ENCODE results near the gene MCF2L.

MCF2L gene

GRCh38 chr13:112976526-112976925, 7.5 kb downstream of the MCF2L start:
- H3K79me1 ChIP-seq (replicated peaks; ENCODE audit: low read length, poor library complexity, severe bottlenecking) = no peaks in the 10 kb centered on the region
- no peak overlapping the region for H3K14ac ChIP-seq (ENCODE audit: low read length in 2 of 2)
- H2AK5ac ChIP-seq (ENCODE audit: low read length, severe bottlenecking) = no peak overlapping the region
- H3K9ac ChIP-seq (ENCODE audit: low read length) = no peak overlapping the region
- H2AFZ ChIP-seq (ENCODE audit: low read depth, low read length) = no peak overlapping the region
- whole genome bisulfite sequencing = 91% methylated on average over 20 of the region's 20 CpGs
- H3K4ac ChIP-seq (ENCODE audit: low read depth in 1 of 2, low read length in 2 of 2) = no peak overlapping the region
- no peak for DNase-seq
- H3K9me3 ChIP-seq (ENCODE audit: control insufficient read depth, low read length) = peaks cover 10% of the 10 kb centered on the region
- H3K18ac ChIP-seq (ENCODE audit: low read depth in 1 of 2, low read length in 2 of 2) = no peak overlapping the region
- H2BK120ac ChIP-seq (ENCODE audit: low read depth, low read length) = no peak overlapping the region
- H4K91ac ChIP-seq (ENCODE audit: low read length) = no peak overlapping the region
- peaks cover 49 to 88% of the 10 kb centered on the region in 2 experiments for H3K27me3 ChIP-seq (ENCODE audit: control insufficient read depth in 1 of 2, insufficient read depth in 1 of 2, low read length in 2 of 2)
- H4K8ac ChIP-seq (ENCODE audit: low read length) = no peak overlapping the region
- H3K36me3 ChIP-seq (ENCODE audit: control insufficient read depth in 1 of 2, insufficient read depth in 2 of 2, low read depth in 1 of 2, low read length in 2 of 2) = no peaks in the 10 kb centered on the region
- no peak overlapping the region for H2BK15ac ChIP-seq (ENCODE audit: low read depth, poor library complexity, severe bottlenecking)
- H3K27ac ChIP-seq (ENCODE audit: low read length, poor library complexity, severe bottlenecking) = no peak overlapping the region
- H3K4me3 ChIP-seq (ENCODE audit: insufficient read depth in 1 of 2, low read depth in 1 of 2, low read length in 2 of 2) = no peak overlapping the region
- no peak overlapping the region for H3K4me2 ChIP-seq (ENCODE audit: low read length, poor library complexity, severe bottlenecking)
- no peaks in the 10 kb centered on the region for H3K4me1 ChIP-seq (ENCODE audit: control insufficient read depth, insufficient read depth, low read depth, low read length)
- H3K23ac ChIP-seq (ENCODE audit: low read length in 2 of 2) = no peak overlapping the region
- H2BK5ac ChIP-seq (ENCODE audit: low read depth, low read length, poor library complexity, severe bottlenecking) = no peak overlapping the region
- H2BK12ac ChIP-seq (ENCODE audit: low read length in 2 of 2) = no peak overlapping the region

DNA sequence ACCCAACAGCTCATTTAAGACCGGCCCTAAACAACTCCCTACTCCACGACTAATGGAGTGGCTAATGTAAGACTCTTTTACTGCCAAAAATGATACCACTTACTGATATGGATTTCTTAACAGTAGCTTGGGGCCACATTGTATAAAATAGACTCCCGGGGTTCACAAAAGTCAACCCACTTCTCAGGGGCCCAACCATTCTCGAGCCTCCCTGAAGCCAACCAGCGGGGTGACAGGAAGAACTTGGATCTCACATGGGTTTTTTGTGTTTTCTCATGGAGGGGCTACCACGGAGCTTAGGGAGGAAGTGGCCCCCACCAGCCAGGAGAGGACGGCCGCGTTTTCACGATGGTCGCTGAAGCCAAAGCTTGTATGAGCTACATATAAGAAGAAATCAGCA, 8.1 kb downstream of the MCF2L start:
- Histone ChIP-seq H3K27me3 (ENCODE audit: control insufficient read depth in 1 of 2, insufficient read depth in 1 of 2, low read length in 2 of 2) (peaks cover 46 to 85% of the 10 kb centered on the region in 2 experiments), H3K4me2 (ENCODE audit: low read length, poor library complexity, severe bottlenecking) (no peak overlapping the region)
- WGBS = 92% methylated on average over 11 of the region's 11 CpGs

DNA sequence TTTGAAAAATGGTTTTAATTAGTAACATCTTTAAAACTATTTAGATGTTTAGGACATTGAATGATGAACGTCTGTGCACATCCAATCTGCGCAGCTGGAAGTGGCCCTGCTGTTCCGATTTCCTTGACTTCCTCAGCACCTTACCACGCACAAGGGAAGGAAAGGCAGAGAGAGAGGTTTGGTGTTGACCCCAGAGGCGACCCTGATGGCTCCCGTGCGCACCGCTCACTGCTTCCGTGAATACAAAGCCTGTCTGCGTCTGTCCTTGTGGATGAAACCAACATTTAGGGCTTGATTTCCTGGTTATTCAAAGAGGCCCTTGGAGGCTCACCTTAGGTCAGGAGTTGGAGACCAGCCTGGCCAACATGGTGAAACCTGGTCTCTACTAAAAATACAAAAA, 8.5 kb downstream of the MCF2L start:
- Histone ChIP-seq H3K23ac (ENCODE audit: low read length in 2 of 2) (no peak overlapping the region), H3K14ac (ENCODE audit: low read length in 2 of 2) (no peak overlapping the region), H3K79me1 (replicated peaks; ENCODE audit: low read length, poor library complexity, severe bottlenecking) (no peaks in the 10 kb centered on the region), H3K18ac (ENCODE audit: low read depth in 1 of 2, low read length in 2 of 2) (no peak overlapping the region), H2AFZ (ENCODE audit: low read depth, low read length) (no peak overlapping the region), H3K9me3 (ENCODE audit: control insufficient read depth, low read length) (no peaks in the 10 kb centered on the region), H2BK5ac (ENCODE audit: low read depth, low read length, poor library complexity, severe bottlenecking) (no peak overlapping the region), H3K27ac (ENCODE audit: low read length, poor library complexity, severe bottlenecking) (no peak overlapping the region), H3K4me2 (ENCODE audit: low read length, poor library complexity, severe bottlenecking) (no peak overlapping the region), H2AK5ac (ENCODE audit: low read length, severe bottlenecking) (no peak overlapping the region), H2BK15ac (ENCODE audit: low read depth, poor library complexity, severe bottlenecking) (no peak overlapping the region), H3K27me3 (ENCODE audit: control insufficient read depth in 1 of 2, insufficient read depth in 1 of 2, low read length in 2 of 2) (peaks cover 46 to 84% of the 10 kb centered on the region in 2 experiments), H3K4me1 (ENCODE audit: control insufficient read depth, insufficient read depth, low read depth, low read length) (no peaks in the 10 kb centered on the region), H3K36me3 (ENCODE audit: control insufficient read depth in 1 of 2, insufficient read depth in 2 of 2, low read depth in 1 of 2, low read length in 2 of 2) (no peaks in the 10 kb centered on the region), H3K4me3 (ENCODE audit: insufficient read depth in 1 of 2, low read depth in 1 of 2, low read length in 2 of 2) (no peak overlapping the region), H2BK120ac (ENCODE audit: low read depth, low read length) (no peak overlapping the region), H2BK12ac (ENCODE audit: low read length in 2 of 2) (no peak overlapping the region), H4K91ac (ENCODE audit: low read length) (no peak overlapping the region), H4K8ac (ENCODE audit: low read length) (no peak overlapping the region), H3K4ac (ENCODE audit: low read depth in 1 of 2, low read length in 2 of 2) (no peak overlapping the region), H3K9ac (ENCODE audit: low read length) (no peak overlapping the region)
- DNase-seq = no peak
- WGBS = 86% methylated on average over 10 of the region's 10 CpGs

More for the DNA sequence above, 8.1 kb downstream of the MCF2L start:
- H2BK5ac ChIP-seq (ENCODE audit: low read depth, low read length, poor library complexity, severe bottlenecking) = no peak overlapping the region
- no peak overlapping the region for H2AFZ ChIP-seq (ENCODE audit: low read depth, low read length)
- H3K14ac ChIP-seq (ENCODE audit: low read length in 2 of 2) = no peak overlapping the region
- H2BK15ac ChIP-seq (ENCODE audit: low read depth, poor library complexity, severe bottlenecking) = no peak overlapping the region
- no peak overlapping the region for H4K91ac ChIP-seq (ENCODE audit: low read length)
- no peak overlapping the region for H3K27ac ChIP-seq (ENCODE audit: low read length, poor library complexity, severe bottlenecking)
- no peak overlapping the region for H4K8ac ChIP-seq (ENCODE audit: low read length)
- no peaks in the 10 kb centered on the region for H3K79me1 ChIP-seq (replicated peaks; ENCODE audit: low read length, poor library complexity, severe bottlenecking)
- no peak overlapping the region for H2AK5ac ChIP-seq (ENCODE audit: low read length, severe bottlenecking)
- H3K4ac ChIP-seq (ENCODE audit: low read depth in 1 of 2, low read length in 2 of 2) = no peak overlapping the region
- H3K4me1 ChIP-seq (ENCODE audit: control insufficient read depth, insufficient read depth, low read depth, low read length) = no peaks in the 10 kb centered on the region
- H3K36me3 ChIP-seq (ENCODE audit: control insufficient read depth in 1 of 2, insufficient read depth in 2 of 2, low read depth in 1 of 2, low read length in 2 of 2) = no peaks in the 10 kb centered on the region
- no peak overlapping the region for H3K4me3 ChIP-seq (ENCODE audit: insufficient read depth in 1 of 2, low read depth in 1 of 2, low read length in 2 of 2)
- no peak overlapping the region for H2BK120ac ChIP-seq (ENCODE audit: low read depth, low read length)
- H3K23ac ChIP-seq (ENCODE audit: low read length in 2 of 2) = no peak overlapping the region
- peaks cover 4% of the 10 kb centered on the region for H3K9me3 ChIP-seq (ENCODE audit: control insufficient read depth, low read length)
- no peak for DNase-seq
- no peak overlapping the region for H2BK12ac ChIP-seq (ENCODE audit: low read length in 2 of 2)
- H3K9ac ChIP-seq (ENCODE audit: low read length) = no peak overlapping the region
- H3K18ac ChIP-seq (ENCODE audit: low read depth in 1 of 2, low read length in 2 of 2) = no peak overlapping the region

GRCh38 chr13:112978561-112979405, 9.8 kb downstream of the MCF2L start:
- H3K4me1 ChIP-seq (ENCODE audit: control insufficient read depth, insufficient read depth, low read depth, low read length) = no peaks in the 10 kb centered on the region
- H3K79me1 ChIP-seq (replicated peaks; ENCODE audit: low read length, poor library complexity, severe bottlenecking) = no peaks in the 10 kb centered on the region
- H3K9ac ChIP-seq (ENCODE audit: low read length) = no peak overlapping the region
- H3K9me3 ChIP-seq (ENCODE audit: control insufficient read depth, low read length) = no peaks in the 10 kb centered on the region
- H3K4ac ChIP-seq (ENCODE audit: low read depth in 1 of 2, low read length in 2 of 2) = no peak overlapping the region
- H2BK12ac ChIP-seq (ENCODE audit: low read length in 2 of 2) = no peak overlapping the region
- H4K91ac ChIP-seq (ENCODE audit: low read length) = no peak overlapping the region
- no peak overlapping the region for H3K18ac ChIP-seq (ENCODE audit: low read depth in 1 of 2, low read length in 2 of 2)
- H2BK120ac ChIP-seq (ENCODE audit: low read depth, low read length) = no peak overlapping the region
- H3K36me3 ChIP-seq (ENCODE audit: control insufficient read depth in 1 of 2, insufficient read depth in 2 of 2, low read depth in 1 of 2, low read length in 2 of 2) = no peaks in the 10 kb centered on the region
- no peak overlapping the region for H3K4me3 ChIP-seq (ENCODE audit: insufficient read depth in 1 of 2, low read depth in 1 of 2, low read length in 2 of 2)
- H3K27me3 ChIP-seq (ENCODE audit: control insufficient read depth in 1 of 2, insufficient read depth in 1 of 2, low read length in 2 of 2) = peaks cover 45 to 78% of the 10 kb centered on the region in 2 experiments
- H3K4me2 ChIP-seq (ENCODE audit: low read length, poor library complexity, severe bottlenecking) = no peak overlapping the region
- no peak overlapping the region for H3K27ac ChIP-seq (ENCODE audit: low read length, poor library complexity, severe bottlenecking)
- no peak overlapping the region for H4K8ac ChIP-seq (ENCODE audit: low read length)
- no peak overlapping the region for H2AK5ac ChIP-seq (ENCODE audit: low read length, severe bottlenecking)
- no peak overlapping the region for H2AFZ ChIP-seq (ENCODE audit: low read depth, low read length)
- H2BK5ac ChIP-seq (ENCODE audit: low read depth, low read length, poor library complexity, severe bottlenecking) = no peak overlapping the region
- DNase-seq = no peak
- 76% methylated on average over 21 of the region's 25 CpGs for WGBS
- no peak overlapping the region for H2BK15ac ChIP-seq (ENCODE audit: low read depth, poor library complexity, severe bottlenecking)
- no peak overlapping the region for H3K14ac ChIP-seq (ENCODE audit: low read length in 2 of 2)
- no peak overlapping the region for H3K23ac ChIP-seq (ENCODE audit: low read length in 2 of 2)

All from mesenchymal stem cell (in vitro differentiated cells and primary cell).